COLO829 (cell line): ENCODE results near the gene OCRL.
A peak's percentile ranks its signal among the peaks of the same experiment; 100 is the strongest.

Source experiments
- DNase-seq: peaks from one replicate; pipeline ENCODE4 v3.0.0; 2012; ENCODE audit warnings: low spot score

OCRL gene

GRCh38 chrX:129636175-129636681 lies 96.2 kb downstream of the OCRL start:
- DNase-seq, result no peak

GRCh38 chrX:129637217-129638109 lies 97.4 kb downstream of the OCRL start:
- peak; percentile 42 for DNase-seq

- DNase-seq, result no peak
Observed at GRCh38 chrX:129638917-129639316, 98.9 kb downstream of the OCRL start.

GRCh38 chrX:129640737-129641136 lies 100.7 kb downstream of the OCRL start:
- no peak for DNase-seq

GRCh38 chrX:129641469-129641868 lies 101.4 kb downstream of the OCRL start:
- DNase-seq, result no peak

GRCh38 chrX:129641941-129642340 lies 101.9 kb downstream of the OCRL start:
- DNase-seq, result no peak
